SIG-M5 (cell line): ENCODE results near the gene ARX.

Experiments used
- DNase-seq: peaks from one replicate; lab custom pipeline; 2025; lab: John Stamatoyannopoulos, UW

The ARX gene

DNA sequence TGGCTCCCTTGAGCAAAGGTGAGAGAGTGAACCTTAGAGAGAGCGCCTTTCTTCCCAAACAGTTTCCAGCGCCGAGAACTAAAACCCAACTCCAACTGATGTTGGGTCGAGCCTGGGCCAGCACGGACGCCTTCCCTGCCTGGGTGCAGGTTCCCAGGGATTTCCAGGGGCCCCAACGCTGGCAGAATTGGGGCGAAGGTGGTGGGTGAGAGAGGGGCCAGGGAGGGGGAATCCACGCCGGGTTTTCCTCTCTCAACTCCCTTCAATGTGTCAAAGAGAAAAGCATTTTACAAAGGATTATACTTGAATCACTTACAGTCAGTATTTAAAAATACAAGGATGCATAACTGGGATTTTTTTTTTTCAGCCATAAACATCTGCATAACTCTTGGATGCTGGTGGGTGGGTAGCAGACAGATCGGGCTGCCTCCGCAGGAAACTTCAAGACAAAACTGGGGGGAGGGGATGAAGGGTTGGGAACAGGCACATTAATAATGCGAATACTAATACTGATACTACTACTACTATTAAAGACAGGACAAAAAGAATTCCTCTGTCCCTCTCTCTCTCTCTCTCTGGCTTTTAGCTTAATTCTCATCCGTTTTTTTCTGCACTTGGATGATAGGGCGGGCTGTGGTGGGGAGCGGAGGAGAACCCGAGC is 1.3 kb upstream of the ARX start:
- DNase-seq, result no peak

DNA sequence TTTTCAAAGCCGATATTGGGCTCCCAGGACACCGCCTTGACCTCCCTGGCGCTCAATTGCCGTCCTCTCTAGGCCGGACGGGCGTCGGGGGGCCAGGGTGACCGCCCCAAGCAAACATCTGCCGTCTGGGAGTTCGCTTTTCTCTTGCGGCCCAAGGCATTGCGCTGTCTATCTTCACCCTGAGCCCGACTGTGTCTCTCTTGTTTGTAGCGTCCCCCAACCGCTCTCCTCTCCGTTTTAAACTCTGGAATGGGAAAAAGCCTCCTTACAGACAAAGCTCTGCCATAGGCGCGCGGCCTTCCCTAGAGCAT is 551 bp upstream of the ARX start:
- no peak for DNase-seq

DNA sequence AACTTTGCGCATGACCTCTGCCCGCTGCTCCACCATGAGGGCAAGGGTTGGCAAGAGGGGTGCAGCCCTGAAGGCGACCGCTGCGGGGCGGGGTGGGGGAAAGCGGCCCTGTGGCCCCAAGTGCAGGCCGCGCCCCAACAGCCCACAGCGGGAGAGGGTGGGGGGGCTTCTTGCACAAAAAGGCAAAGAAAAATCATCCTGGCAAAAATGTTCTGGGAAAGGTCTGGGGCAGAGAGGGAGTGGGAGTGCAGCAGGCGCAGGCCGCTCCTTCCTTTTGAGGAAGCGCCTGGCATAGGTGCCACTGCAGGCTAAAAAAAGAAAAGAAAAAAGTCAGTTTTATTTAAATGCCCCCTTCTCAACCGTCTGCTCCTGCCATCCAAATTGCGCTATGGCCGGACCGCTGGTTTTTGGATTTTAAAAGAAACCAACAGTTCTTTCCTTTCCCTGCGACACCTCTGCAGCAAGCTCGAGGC is 1.4 kb downstream of the ARX start:
- DNase-seq, result no peak

GRCh38 chrX:25013632-25014365 is 2.0 kb downstream of the ARX start:
- no peak for DNase-seq

- DNase-seq, result no peak
These were observed 2.8 kb downstream of the ARX start for GRCh38 chrX:25012793-25013631.

GRCh38 chrX:25012433-25012735 is 3.4 kb downstream of the ARX start:
- DNase-seq, result no peak

DNA sequence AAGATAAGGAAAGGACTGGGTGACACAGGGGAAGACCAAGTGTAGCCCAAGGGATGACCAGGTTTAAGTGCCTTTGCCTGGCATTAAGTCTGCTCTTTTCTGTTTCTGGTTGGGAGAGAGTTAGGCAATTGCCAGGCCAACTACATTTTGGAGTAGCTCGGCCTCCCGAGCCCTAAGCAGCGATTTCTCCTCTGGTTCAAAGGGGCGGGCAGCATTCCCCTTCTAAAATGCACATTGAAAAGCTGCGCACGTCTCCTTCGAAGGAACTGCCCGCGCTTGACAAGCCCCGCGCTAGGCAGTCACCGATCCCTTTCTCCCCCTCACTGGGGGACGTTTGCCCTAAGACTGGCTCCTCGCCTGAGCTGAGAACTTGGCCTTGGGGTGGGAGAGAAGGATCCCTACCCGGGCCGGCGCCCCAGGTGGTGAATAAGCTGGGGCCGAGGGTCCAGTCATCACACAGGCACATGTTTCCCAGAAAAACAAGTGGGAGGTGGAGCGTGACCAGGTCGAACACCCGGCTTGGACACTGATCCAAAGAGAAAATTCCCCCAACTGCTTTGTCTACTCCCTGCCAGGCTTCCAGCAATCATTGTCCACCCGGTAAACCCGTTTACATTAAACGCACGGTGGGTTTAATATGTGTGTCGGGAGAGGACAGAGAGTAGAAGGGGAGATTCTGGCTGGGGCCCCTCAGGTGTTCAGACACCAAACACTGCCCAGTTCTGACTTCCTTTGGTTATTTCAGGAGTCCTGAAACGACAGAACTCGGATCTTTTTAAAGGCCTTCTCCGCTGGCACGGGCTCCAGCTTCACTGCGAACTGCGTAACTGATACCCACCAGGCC is 4.0 kb downstream of the ARX start:
- DNase-seq, result no peak

GRCh38 chrX:25010784-25011588 is 4.8 kb downstream of the ARX start:
- no peak for DNase-seq

GRCh38 chrX:25009407-25009806 is 6.4 kb downstream of the ARX start:
- no peak for DNase-seq

- no peak for DNase-seq
These were observed 8.4 kb downstream of the ARX start for GRCh38 chrX:25007059-25008053.

DNA sequence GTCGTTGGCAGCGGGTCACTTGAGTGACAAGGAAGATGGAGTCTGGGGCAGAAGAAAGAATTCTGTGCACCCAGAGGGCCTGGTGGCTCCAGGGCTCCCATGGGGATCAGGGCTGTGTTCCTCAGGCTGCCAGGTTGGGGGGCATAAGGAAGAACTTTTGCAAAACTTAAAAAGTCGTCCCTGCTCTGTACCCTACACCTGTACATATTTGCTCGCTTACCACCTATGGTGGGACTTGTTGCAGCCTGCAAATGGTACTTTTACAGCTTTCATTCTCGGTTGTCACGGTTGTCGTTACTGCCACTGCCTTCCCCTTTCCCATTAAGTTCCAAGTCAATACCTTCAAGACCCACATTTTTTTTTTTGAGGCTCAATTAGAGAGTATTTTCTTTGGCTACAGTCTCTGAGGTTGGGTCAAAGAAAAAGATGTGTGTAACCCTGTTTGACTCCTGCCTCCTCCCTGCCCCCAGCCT is 9.1 kb downstream of the ARX start:
- DNase-seq, result no peak

DNA sequence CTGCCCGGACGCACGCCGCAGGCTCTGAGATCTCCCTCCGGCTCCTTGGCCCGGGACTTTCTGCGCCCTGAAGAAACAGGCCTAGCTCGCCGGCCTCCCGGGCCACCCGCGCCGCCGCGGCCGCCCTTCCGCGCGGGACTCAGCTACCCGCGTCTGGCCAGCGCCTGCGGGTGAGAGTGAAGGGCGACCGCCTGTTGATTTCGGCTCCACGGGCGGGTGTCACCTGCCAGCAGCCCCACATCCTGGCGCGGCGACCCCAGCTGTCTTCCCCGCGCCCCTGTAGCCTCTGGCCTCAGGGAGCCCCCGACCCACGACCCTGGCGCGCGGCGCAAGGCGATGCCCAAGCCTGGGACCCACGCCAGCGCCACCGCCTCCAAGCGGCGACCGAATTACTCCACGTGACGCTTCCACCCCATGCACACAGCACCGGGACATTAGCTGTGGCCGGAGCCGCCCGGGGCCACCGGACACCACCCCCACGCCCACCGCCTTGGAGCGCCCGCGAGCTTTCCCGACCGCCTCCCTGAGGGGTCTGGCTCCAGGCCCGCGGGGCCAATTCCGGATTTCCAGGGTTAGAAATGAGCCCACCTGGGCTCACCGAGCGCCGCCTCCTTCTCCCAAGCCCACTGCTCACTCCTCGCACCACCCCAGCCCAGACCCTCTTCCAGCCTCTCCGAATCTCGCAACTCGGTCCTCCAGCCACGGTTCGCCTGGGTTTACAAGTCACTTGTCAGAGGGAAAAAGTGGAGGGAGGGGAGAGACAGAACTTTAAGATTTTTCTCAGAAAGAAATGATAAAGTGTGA is 10.2 kb downstream of the ARX start:
- no peak for DNase-seq

- DNase-seq, result no peak
These were observed 10.8 kb downstream of the ARX start for GRCh38 chrX:25005034-25005381.

GRCh38 chrX:25004485-25005032 is 11.2 kb downstream of the ARX start:
- DNase-seq, result no peak

DNA sequence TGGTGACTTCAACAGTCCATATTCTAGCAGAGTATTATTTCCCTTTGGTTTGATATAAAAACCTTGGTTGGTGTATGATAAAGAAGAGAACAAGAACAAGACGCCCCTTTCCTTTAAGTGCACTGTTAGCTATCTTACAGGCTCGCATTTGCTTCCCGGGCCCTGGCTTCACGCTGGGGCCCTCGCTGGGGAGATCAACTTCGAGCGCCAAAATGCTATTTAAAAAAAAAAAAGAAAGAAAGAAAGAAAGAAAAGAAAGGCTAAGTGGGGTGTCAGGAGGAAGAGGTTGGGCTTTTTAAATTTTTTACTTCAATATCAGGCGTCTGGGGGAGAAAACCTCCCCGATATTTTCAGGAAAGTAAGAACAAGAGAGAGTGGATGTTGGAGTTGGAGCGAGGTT is 11.7 kb downstream of the ARX start:
- DNase-seq, result no peak

DNA sequence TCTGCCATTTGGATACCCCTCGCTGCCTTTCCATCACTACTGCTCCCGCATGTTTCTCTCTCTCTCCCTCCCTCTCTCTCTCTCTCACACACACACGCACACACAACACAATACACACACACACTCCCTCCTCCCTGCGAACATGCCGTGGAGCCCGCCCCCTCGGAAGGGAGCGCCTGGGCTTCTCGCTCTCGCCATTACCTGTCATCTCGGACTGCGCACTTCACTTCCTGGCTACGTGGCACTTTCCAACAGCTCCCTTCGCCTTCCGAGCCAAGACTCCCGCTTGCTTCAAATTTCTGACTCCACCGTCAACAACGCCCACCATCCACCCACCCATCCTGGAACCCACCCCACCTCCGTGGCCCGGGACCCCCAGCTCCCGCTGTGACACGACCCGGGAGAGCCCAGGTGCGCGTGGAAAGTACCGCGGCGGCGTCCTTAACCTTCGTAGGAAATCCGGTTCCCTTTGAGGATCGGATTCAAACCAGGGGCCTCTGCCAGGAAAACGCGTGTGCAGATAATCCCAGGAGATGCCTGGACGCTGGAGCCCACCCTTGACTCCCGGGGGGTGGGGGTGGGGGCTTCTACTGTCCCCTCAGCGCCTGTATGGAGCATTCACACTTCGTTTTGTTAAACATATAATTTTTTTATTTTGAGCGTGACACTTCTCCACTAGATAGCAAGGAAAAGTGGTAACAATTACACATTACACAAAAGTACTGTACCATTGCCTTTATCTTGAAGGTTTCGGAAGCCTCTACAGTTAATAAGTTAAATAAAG is 12.5 kb downstream of the ARX start:
- no peak for DNase-seq

GRCh38 chrX:25002661-25003020 is 13.1 kb downstream of the ARX start:
- DNase-seq, result no peak
